Suprapubic skin (tissue), 4 donors: Measurements from ENCODE around the gene CEP95. TPM values are rescaled to one million over a fixed set of nuclear protein-coding genes. Genes with fewer than 3 reads are reported as not detected.
"Not testable (repeated sequence)": the region's sequence is repeated elsewhere in the genome, so short reads cannot be mapped to it uniquely, and the experiment has no call there.

Experiments used
- DNase-seq, 2 donors: peaks; one replicate each; pipeline ENCODE4 v3.0.0-alpha.2; 2019; ENCODE audit warnings: low spot score in 2 of 2
- H3K27ac ChIP-seq: fragments of 200-600 bp; sonication (generic); one replicate; pipeline ENCODE4 v1.5.1; 2019
- H3K27me3 ChIP-seq: fragments of 200-600 bp; sonication (generic); one replicate; pipeline ENCODE4 v1.5.1; 2019
- H3K36me3 ChIP-seq: fragments of 200-600 bp; sonication (generic); one replicate; pipeline ENCODE4 v1.5.1; 2019
- H3K4me1 ChIP-seq: fragments of 200-600 bp; sonication (generic); one replicate; pipeline ENCODE4 v1.5.1; 2019
- H3K4me3 ChIP-seq: fragments of 200-600 bp; sonication (generic); one replicate; pipeline ENCODE4 v1.5.1; 2019; ENCODE audit warnings: mild to moderate bottlenecking
- H3K9me3 ChIP-seq: fragments of 200-600 bp; sonication (generic); one replicate; pipeline ENCODE4 v1.5.1; 2019
- CTCF ChIP-seq, 2 donors: fragments of 200-600 bp in 1 of 2; fragments of 450-650 bp in 1 of 2; sonication (generic) in 1 of 2; IDR thresholded peaks; one replicate each; pipeline ENCODE4 v1.5.1; 2016 to 2019; ENCODE audit warnings: antibody characterized with exemption in 2 of 2, mild to moderate bottlenecking in 1 of 2, moderate library complexity in 1 of 2
- EP300 ChIP-seq: sonication (generic); formaldehyde crosslinking; IDR thresholded peaks from one replicate; pipeline ENCODE4 v1.6.1; 2017; ENCODE audit warnings: antibody characterized with exemption
- POLR2A ChIP-seq, 2 donors: fragments of 450-650 bp; IDR thresholded peaks; one replicate each; pipeline ENCODE4 v1.6.1; 2017; ENCODE audit warnings: antibody characterized with exemption in 2 of 2, mild to moderate bottlenecking in 2 of 2, moderate library complexity in 2 of 2
- POLR2AphosphoS5 ChIP-seq, 3 donors: sonication (generic); formaldehyde crosslinking; IDR thresholded peaks; one replicate each; pipeline ENCODE4 v1.6.1; 2017; ENCODE audit warnings: antibody characterized with exemption in 3 of 3
- WGBS: methylation state at CpG from one replicate; pipeline ENCODE4 v1.1.5; 2018; 5-methylcytosine and 5-hydroxymethylcytosine counted together
- total RNA-seq, 4 donors: library from RNA; depleted of rRNA; stranded (reverse); fragments of >200 nt; gene quantifications; one replicate each; pipeline ENCODE4 v1.1.0, GENCODE V29; 2016

CEP95 gene
- total RNA-seq, 4 donors from 2014 or later: 46.8 to 200 (median 61.5) TPM

DNA sequence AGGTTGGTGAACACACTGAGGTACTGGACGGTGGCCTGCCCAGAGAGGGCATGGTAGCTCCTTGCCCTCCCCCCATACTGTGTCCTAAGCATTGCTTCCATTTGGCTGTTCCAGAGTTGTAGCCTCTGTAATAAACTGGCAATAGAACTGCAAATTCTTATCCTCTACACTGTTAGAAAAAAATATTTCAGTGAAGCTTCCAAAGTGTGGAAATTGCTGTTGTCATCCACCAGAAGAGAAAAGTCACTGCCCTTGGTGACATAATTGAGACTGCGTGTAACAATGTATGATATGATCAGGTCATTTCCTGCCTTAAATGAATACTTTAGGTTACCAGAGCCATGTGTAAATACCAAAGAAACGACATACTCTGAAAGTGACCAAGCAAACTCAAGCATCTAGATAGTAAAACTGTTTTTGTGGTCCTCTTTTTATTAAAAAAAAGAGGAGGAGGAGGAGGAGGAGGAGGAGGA is 65.9 kb downstream of the CEP95 start:
- TF ChIP-seq POLR2A (IDR thresholded peaks at IDR 0.05) (no peak), CTCF (IDR thresholded peaks at IDR 0.05) (no peak), EP300 (no peak), POLR2AphosphoS5 (IDR thresholded peaks at IDR 0.05) (no peak)
- Histone ChIP-seq H3K4me1 (peaks cover 2% of the 10 kb centered on the region), H3K9me3 (no peaks in the 10 kb centered on the region), H3K27me3 (no peaks in the 10 kb centered on the region), H3K27ac (no peak overlapping the region), H3K4me3 (no peak overlapping the region), H3K36me3 (peaks cover 45% of the 10 kb centered on the region)
- 49% methylated on average over 3 of the region's 3 CpGs for WGBS
- no peak for DNase-seq

- peaks cover 45% of the 10 kb centered on the region for H3K36me3 ChIP-seq
- no peaks in the 10 kb centered on the region for H3K9me3 ChIP-seq
- DNase-seq: no peak
- H3K4me3 ChIP-seq: no peak overlapping the region
- peaks cover 2% of the 10 kb centered on the region for H3K4me1 ChIP-seq
- H3K27ac ChIP-seq: no peak overlapping the region
- no peaks in the 10 kb centered on the region for H3K27me3 ChIP-seq
- TF ChIP-seq POLR2A (IDR thresholded peaks at IDR 0.05) (no peak), EP300 (no peak), CTCF (IDR thresholded peaks at IDR 0.05) (no peak), POLR2AphosphoS5 (IDR thresholded peaks at IDR 0.05) (no peak)
These were observed 66.4 kb downstream of the CEP95 start for GRCh38 chr17:64573214-64573613.

GRCh38 chr17:64574646-64575045 is 67.9 kb downstream of the CEP95 start:
- H3K36me3 ChIP-seq: peaks cover 48% of the 10 kb centered on the region
- H3K27ac ChIP-seq: no peak overlapping the region
- H3K4me3 ChIP-seq: no peak overlapping the region
- 68% methylated on average over 1 of the region's 1 CpG for WGBS
- no peak for DNase-seq
- H3K4me1 ChIP-seq: peaks cover 2% of the 10 kb centered on the region
- no peaks in the 10 kb centered on the region for H3K9me3 ChIP-seq
- TF ChIP-seq POLR2AphosphoS5 (IDR thresholded peaks at IDR 0.05) (no peak), POLR2A (IDR thresholded peaks at IDR 0.05) (no peak), EP300 (no peak), CTCF (IDR thresholded peaks at IDR 0.05) (no peak)
- H3K27me3 ChIP-seq: no peaks in the 10 kb centered on the region

DNA sequence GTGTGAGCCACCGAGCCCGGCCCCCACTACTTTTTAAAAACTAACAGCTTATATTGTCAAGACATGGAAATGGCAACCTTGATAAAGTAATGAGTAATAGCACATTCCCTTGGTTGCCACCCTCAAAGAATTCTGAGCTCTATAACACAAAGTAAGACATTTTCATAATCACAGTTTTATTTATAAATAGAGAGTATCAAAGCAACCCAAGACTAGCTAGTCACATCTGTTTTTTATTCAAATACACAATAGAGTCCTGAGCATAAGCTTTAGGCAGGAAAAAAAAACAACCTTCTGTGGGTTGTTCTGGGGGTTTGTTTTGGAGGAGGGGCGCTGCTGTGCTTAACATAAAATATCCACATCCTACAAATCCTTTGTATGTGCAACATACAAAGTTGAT is 68.7 kb downstream of the CEP95 start:
- Histone ChIP-seq H3K27me3 (no peaks in the 10 kb centered on the region), H3K36me3 (peaks cover 49% of the 10 kb centered on the region), H3K9me3 (no peaks in the 10 kb centered on the region), H3K4me1 (peaks cover 2% of the 10 kb centered on the region), H3K4me3 (no peak overlapping the region), H3K27ac (no peak overlapping the region)
- WGBS: 94% methylated on average over 3 of the region's 3 CpGs
- TF ChIP-seq CTCF (IDR thresholded peaks at IDR 0.05) (no peak), POLR2A (IDR thresholded peaks at IDR 0.05) (no peak), POLR2AphosphoS5 (IDR thresholded peaks at IDR 0.05) (no peak), EP300 (no peak)
- DNase-seq: no peak

DNA sequence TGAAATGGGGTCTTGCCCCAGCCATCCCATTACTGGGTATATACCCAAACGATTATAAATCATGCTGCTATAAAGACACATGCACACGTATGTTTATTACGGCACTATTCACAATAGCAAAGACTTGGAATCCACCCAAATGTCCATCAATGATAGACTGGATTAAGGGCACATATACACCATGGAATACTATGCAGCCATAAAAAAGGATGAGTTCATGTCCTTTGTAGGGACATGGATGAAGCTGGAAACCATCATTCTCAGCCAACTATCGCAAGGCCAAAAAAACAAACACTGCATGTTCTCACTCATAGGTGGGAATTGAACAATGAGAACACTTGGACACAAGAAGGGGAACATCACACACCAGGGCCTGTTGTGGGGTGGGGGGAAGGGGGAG is 70.2 kb downstream of the CEP95 start:
- not testable (repeated sequence) for H3K9me3 ChIP-seq, DNase-seq
- 98% methylated on average over 4 of the region's 4 CpGs for WGBS

GRCh38 chr17:64579917-64580316 is 73.1 kb downstream of the CEP95 start:
- 82% methylated on average over 1 of the region's 1 CpG for WGBS
- TF ChIP-seq POLR2A (IDR thresholded peaks at IDR 0.05): no peak
- no peak for TF ChIP-seq POLR2AphosphoS5 (IDR thresholded peaks at IDR 0.05)
- no peak for TF ChIP-seq EP300
- no peaks in the 10 kb centered on the region for H3K9me3 ChIP-seq
- H3K27me3 ChIP-seq: no peaks in the 10 kb centered on the region
- H3K4me1 ChIP-seq: no peaks in the 10 kb centered on the region
- peaks cover 70% of the 10 kb centered on the region for H3K36me3 ChIP-seq
- no peak for DNase-seq
- no peak overlapping the region for H3K4me3 ChIP-seq
- H3K27ac ChIP-seq: no peak overlapping the region

More for the DNA sequence above, 70.2 kb downstream of the CEP95 start:
- not testable (repeated sequence) for H3K27ac ChIP-seq, H3K27me3 ChIP-seq, H3K4me3 ChIP-seq, H3K4me1 ChIP-seq
- H3K36me3 ChIP-seq: peaks cover 50% of the 10 kb centered on the region
